Keratinocyte (primary cell): ENCODE data around the gene DYNLRB1. TPM values are rescaled to one million over a fixed set of nuclear protein-coding genes. Genes with fewer than 3 reads are reported as not detected.

Source experiments
- DNase-seq: peaks from one replicate; pipeline ENCODE4 v3.0.0-alpha.2; 2011; ENCODE audit warnings: low read depth, missing footprints, low spot score
- FAIRE-seq: peaks from 2 replicates; lab custom pipeline; 2011; peaks lifted over from hg19 to GRCh38; lab: Jason Lieb, UNC
- H2AFZ ChIP-seq: 2 replicates; pipeline ENCODE4 v1.6.0; 2012; ENCODE audit warnings: low read length, control low read depth, inconsistent platforms; ENCODE audit not compliant: control insufficient read depth
- H3K27ac ChIP-seq: 2 replicates; pipeline ENCODE4 v1.5.1; 2011; ENCODE audit warnings: low read length; ENCODE audit not compliant: control insufficient read depth, insufficient read depth
- H3K27me3 ChIP-seq: 3 replicates; pipeline ENCODE4 v1.6.0; 2011; ENCODE audit warnings: low read length; ENCODE audit not compliant: control insufficient read depth, insufficient read depth; ENCODE audit errors: extremely low read depth
- H3K36me3 ChIP-seq, 2 experiments: 2 replicates in 1 of 2; 3 replicates in 1 of 2; pipeline ENCODE4 v1.5.1; 2011; ENCODE audit warnings: low read length in 2 of 2, mild to moderate bottlenecking in 1 of 2; ENCODE audit not compliant: control insufficient read depth in 2 of 2, insufficient read depth in 2 of 2; ENCODE audit errors: extremely low read depth in 1 of 2
- H3K4me1 ChIP-seq: 3 replicates; pipeline ENCODE4 v1.5.1; 2011; ENCODE audit warnings: low read length; ENCODE audit not compliant: control insufficient read depth, insufficient read depth; ENCODE audit errors: extremely low read depth
- H3K4me2 ChIP-seq: 3 replicates; pipeline ENCODE4 v1.6.0; 2011; ENCODE audit warnings: low read depth, low read length; ENCODE audit not compliant: control insufficient read depth, insufficient read depth; ENCODE audit errors: extremely low read depth
- H3K4me3 ChIP-seq, 3 experiments: fragments of 200-600 bp in 1 of 3; sonication (generic) in 1 of 3; 2 replicates in 2 of 3; 3 replicates in 1 of 3; pipeline ENCODE4 v1.5.1; 2011 to 2016; ENCODE audit warnings: low read length in 3 of 3, mild to moderate bottlenecking in 3 of 3, control low read depth in 2 of 3, inconsistent platforms in 1 of 3, low read depth in 1 of 3, mixed read lengths in 1 of 3, mixed run types in 1 of 3, moderate library complexity in 1 of 3; ENCODE audit not compliant: control insufficient read depth in 2 of 3, insufficient read depth in 2 of 3; ENCODE audit errors: extremely low read depth in 1 of 3
- H3K79me2 ChIP-seq: 2 replicates; pipeline ENCODE4 v1.6.0; 2012; ENCODE audit warnings: low read length; ENCODE audit not compliant: control insufficient read depth, insufficient read depth
- H3K9ac ChIP-seq: 3 replicates; pipeline ENCODE4 v1.6.0; 2011; ENCODE audit warnings: low read length; ENCODE audit not compliant: control insufficient read depth, insufficient read depth; ENCODE audit errors: extremely low read depth
- H3K9me1 ChIP-seq: 3 replicates; pipeline ENCODE4 v1.6.0; 2011; ENCODE audit warnings: low read length; ENCODE audit not compliant: control insufficient read depth, insufficient read depth; ENCODE audit errors: extremely low read depth
- H3K9me3 ChIP-seq: 2 replicates; pipeline ENCODE4 v1.5.1; 2012; ENCODE audit warnings: low read depth, low read length; ENCODE audit not compliant: control insufficient read depth
- H4K20me1 ChIP-seq: 3 replicates; pipeline ENCODE4 v1.6.0; 2011; ENCODE audit warnings: low read length; ENCODE audit not compliant: control insufficient read depth, insufficient read depth; ENCODE audit errors: extremely low read depth
- EZH2 ChIP-seq: IDR thresholded peaks from one replicate; pipeline ENCODE4 v1.6.1; 2012; ENCODE audit warnings: inconsistent platforms, mild to moderate bottlenecking, low read length, moderate library complexity
- dilution Hi-C: fragments of 300-500 bp; cut with MboI; formaldehyde crosslinking; loops from one replicate; pipeline ENCODE4 v1.7.0; 2020; ENCODE audit warnings: low sequenced_read_pairs; ENCODE audit not compliant: extremely low pct_ligation_motif_present
- polyA plus RNA-seq, 5 experiments: library from polyadenylated mRNA; depleted of rRNA in 3 of 5; stranded (reverse) in 3 of 5; stranded (forward) in 1 of 5; unstranded in 1 of 5; fragments of >200 nt; gene quantifications; 1 replicate in 1 of 5; 2 replicates in 3 of 5; 3 replicates in 1 of 5; pipeline versions ENCODE4 v1.2.1 to v1.2.3, GENCODE V29; 2011 to 2012; ENCODE audit warnings: missing spikeins in 2 of 5, low read depth in 1 of 5, low replicate concordance in 1 of 5
- TF ChIP-seq, protein P1 (sequence below), 3 experiments: IDR thresholded peaks in 1 of 3; conservative IDR thresholded peaks in 1 of 3; optimal IDR thresholded peaks in 1 of 3; 2 replicates in 2 of 3; 3 replicates in 1 of 3; pipeline versions ENCODE3 to v1.5.1; 2011; ENCODE audit warnings: low read length in 3 of 3, mild to moderate bottlenecking in 3 of 3, moderate library complexity in 2 of 3, control low read depth in 1 of 3, inconsistent platforms in 1 of 3; ENCODE audit not compliant: insufficient read depth in 2 of 3; ENCODE audit errors: extremely low read depth in 1 of 3

The DYNLRB1 gene
- polyA plus RNA-seq, 1 donor (not counting 4 experiments of a cell fraction or from before 2014, with no cell fraction given) = 156 TPM

DNA sequence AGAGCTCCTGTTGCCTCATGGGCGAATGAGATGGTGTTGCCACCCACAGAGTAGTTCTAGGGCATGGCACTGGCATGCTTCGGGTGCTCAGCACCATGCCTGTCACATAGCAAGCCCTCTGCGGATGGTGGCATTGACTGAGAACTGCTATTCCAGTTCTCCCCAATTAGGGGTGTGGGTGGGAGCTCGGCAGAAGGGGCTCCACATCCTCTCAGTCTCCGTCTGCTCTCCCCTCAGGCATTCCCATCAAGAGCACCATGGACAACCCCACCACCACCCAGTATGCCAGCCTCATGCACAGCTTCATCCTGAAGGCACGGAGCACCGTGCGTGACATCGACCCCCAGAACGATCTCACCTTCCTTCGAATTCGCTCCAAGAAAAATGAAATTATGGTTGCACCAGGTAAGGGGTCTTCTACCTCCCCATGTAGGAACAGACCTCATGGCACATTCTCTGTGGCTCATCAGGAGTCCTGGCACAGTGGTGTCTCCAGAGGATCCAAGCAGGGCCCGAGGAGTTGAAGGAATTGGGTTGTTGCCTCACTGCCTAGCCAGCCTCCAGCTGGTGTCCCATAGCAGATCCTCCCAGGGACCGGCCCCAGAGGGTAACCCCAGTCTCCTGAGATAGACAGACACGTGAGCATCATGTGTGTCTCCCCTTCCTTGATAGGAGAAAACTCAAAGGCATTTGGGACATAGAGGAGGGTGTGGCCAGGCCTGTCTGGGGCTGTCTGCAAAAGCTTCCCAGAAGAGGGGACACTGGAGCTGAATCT, 18.4 kb downstream of the DYNLRB1 start:
- peaks cover 60 to 74% of the 10 kb centered on the region in 2 experiments for H3K36me3 ChIP-seq
- H3K9ac ChIP-seq = no peak overlapping the region
- no peak overlapping the region for H3K27ac ChIP-seq
- no peak for DNase-seq
- H3K27me3 ChIP-seq = no peaks in the 10 kb centered on the region
- no peak overlapping the region for H3K4me3 ChIP-seq
- H3K9me1 ChIP-seq = peaks cover 3% of the 10 kb centered on the region
- H3K9me3 ChIP-seq = no peaks in the 10 kb centered on the region
- H3K4me1 ChIP-seq = no peaks in the 10 kb centered on the region
- FAIRE-seq = no peak
- H3K79me2 ChIP-seq = peaks cover 12% of the 10 kb centered on the region
- dilution Hi-C loops = no loop called here
- no peak overlapping the region for H2AFZ ChIP-seq
- H4K20me1 ChIP-seq = peaks cover 19% of the 10 kb centered on the region
- no peak overlapping the region for H3K4me2 ChIP-seq
- no peak for TF ChIP-seq EZH2
- TF ChIP-seq, protein P1, sequence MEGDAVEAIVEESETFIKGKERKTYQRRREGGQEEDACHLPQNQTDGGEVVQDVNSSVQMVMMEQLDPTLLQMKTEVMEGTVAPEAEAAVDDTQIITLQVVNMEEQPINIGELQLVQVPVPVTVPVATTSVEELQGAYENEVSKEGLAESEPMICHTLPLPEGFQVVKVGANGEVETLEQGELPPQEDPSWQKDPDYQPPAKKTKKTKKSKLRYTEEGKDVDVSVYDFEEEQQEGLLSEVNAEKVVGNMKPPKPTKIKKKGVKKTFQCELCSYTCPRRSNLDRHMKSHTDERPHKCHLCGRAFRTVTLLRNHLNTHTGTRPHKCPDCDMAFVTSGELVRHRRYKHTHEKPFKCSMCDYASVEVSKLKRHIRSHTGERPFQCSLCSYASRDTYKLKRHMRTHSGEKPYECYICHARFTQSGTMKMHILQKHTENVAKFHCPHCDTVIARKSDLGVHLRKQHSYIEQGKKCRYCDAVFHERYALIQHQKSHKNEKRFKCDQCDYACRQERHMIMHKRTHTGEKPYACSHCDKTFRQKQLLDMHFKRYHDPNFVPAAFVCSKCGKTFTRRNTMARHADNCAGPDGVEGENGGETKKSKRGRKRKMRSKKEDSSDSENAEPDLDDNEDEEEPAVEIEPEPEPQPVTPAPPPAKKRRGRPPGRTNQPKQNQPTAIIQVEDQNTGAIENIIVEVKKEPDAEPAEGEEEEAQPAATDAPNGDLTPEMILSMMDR (optimal IDR thresholded peaks at IDR 0.05 in 1 of 3, IDR thresholded peaks at IDR 0.05 in 1 of 3, conservative IDR thresholded peaks at IDR 0.05 in 1 of 3; ENCODE audit: extremely low read depth in 1 of 3, insufficient read depth in 2 of 3, low read length in 3 of 3) = no peak

DNA sequence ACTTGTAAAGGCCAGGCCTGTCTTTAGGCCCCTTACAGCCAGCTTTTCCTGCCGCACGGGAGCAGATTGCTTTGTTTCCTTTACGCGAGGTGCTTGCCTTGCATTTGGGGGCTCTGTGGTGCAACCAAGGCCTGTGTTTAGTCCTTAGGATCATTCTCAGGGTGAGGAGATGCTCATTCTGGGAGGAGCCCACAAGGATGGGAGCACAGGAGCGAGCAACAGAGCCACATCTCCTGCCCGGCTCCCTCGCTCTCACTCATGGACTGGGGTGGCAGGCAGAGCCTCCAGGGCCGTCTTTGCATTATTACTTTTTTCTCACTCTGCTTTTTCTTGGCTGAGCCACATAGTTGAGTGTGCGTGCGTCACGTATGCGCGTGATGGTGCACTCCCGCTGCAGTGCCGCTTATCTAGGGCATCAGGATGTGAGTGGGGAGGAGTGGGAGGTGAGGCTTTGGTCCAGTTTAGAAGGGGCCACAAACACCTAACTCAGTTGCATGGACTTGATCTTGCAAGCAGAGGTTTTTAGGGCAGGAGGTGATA, 19.1 kb downstream of the DYNLRB1 start:
- Histone ChIP-seq H3K4me1 (no peaks in the 10 kb centered on the region), H3K4me2 (no peak overlapping the region), H3K9ac (no peak overlapping the region), H3K36me3 (peaks cover 55 to 70% of the 10 kb centered on the region in 2 experiments), H3K4me3 (no peak overlapping the region), H3K27ac (no peak overlapping the region), H3K9me1 (peaks cover 3% of the 10 kb centered on the region), H3K9me3 (no peaks in the 10 kb centered on the region), H4K20me1 (peaks cover 19% of the 10 kb centered on the region), H3K79me2 (peaks cover 11% of the 10 kb centered on the region), H2AFZ (no peak overlapping the region), H3K27me3 (no peaks in the 10 kb centered on the region)
- no peak for DNase-seq
- dilution Hi-C loops = no loop called here
- TF ChIP-seq EZH2 = no peak
- TF ChIP-seq, protein P1 (optimal IDR thresholded peaks at IDR 0.05 in 1 of 3, IDR thresholded peaks at IDR 0.05 in 1 of 3, conservative IDR thresholded peaks at IDR 0.05 in 1 of 3; ENCODE audit: extremely low read depth in 1 of 3, insufficient read depth in 2 of 3, low read length in 3 of 3) = no peak
- FAIRE-seq = no peak
